NCI-H82 treated with DMSO at 0.1 percent for 48 hours (cell line): Measurements from ENCODE around the gene KRT82.
"Not testable (repeated sequence)": the region's sequence is repeated elsewhere in the genome, so short reads cannot be mapped to it uniquely, and the experiment has no call there.

Experiments used
- DNase-seq: peaks from one replicate; lab custom pipeline; 2025; ENCODE audit not compliant: unreplicated experiment; lab: John Stamatoyannopoulos, UW

The KRT82 gene

DNA sequence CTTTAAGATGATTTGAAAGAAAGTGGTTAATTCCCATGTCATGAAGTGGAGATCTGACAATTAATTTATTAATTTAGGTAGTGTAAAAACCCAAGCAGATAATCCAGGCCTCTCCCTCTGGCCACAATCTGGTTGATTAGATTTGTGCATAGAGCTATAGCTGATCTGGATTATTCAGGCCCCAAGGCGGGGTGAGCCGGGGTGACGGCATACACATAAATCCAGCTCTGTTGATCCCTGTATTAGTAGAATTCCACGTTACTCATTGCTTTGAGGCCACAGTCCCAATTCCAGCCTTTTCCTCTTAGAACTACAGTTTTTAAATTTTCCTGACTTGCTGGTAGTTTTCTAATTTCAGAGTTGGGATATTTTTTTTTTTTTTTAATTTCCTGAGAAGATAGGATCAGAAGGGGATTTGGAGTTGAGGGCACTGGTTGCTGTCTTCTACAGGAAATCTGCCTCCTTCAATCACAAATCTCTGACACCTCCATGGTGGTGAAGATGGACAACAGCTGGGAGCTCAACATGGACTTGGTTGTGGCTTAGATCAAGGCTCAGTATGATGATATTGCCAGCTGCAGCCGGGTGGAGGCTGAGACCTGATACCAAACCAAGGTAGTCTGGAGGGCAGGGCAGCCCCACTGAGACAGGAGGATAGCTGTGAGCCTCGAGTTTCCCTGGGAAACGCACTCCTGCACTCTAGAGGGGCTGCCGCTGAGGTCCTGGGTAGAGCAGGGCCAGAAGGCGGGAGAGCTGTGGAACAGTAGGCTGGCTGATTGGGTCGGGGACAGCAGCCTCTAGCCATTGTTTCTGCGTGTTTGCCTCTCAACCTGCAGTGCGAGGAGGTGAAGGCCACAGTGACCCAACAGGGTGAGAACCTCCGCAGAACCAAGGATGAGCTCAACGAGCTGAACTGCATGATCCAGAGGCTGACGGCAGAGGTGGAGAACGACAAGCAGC lies 58.3 kb downstream of the KRT82 start:
- DNase-seq = peak; percentile 95

DNA sequence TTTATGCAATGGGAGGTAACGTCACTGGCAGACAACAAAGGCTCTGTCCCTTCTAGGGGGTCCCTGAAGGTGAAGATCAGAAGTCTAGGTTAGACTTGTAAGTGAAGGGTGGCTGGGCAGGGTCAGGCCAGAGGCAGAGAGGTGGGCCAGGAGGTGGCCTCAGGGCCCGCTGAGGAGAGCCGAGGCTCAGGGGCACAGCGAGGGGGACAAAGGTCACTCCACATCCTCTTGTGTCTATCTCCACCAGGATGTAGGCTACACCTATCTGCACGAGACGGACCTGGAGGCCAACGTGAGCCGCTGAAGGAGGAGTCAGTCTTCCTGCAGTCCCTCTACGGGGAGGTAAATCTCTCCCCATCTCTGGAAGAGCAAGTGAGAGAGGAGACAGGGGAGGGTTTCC lies 59.1 kb downstream of the KRT82 start:
- no peak for DNase-seq

DNA sequence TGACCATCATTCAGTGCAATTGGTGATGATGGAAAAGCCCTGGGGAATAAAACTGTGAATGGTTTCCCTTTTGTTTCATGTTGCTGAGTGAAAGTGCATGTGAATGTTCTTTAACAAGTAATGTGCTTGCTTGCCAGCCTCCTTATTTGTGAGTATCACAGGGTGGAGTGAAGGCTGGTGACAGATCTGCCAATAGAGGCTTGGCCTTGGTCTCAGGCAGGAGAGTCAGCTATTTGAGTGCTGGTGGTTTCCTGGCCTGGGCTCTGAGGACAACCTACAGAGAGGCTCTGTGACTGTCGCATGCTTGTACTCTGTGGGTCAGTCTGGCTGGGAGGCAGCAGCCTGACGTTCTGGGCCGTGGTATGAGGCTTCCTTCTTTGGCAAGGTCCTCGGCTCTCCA lies 59.5 kb downstream of the KRT82 start:
- DNase-seq = no peak

- DNase-seq = not testable (repeated sequence)
These were observed 61.1 kb downstream of the KRT82 start for GRCh38 chr12:52345041-52345440.

DNA sequence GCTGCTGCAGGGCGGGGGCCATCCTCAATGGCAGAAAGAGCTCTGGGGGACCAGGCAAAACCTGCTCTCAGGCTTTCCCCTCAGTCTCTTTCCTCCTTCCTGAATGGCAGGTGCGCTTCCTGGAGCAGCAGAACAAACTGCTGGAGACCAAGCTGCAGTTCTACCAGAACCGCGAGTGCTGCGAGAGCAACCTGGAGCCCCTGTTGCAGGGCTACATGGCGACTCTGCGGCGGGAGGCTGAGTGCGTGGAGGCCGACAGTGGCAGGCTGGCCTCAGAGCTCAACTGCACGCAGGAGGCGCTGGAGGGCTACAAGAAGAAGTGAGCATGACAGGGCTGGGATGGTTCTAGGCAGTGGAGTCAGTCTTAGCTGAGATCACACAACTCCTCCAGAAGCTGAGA lies 62.0 kb downstream of the KRT82 start:
- DNase-seq = no peak
